Skeletal muscle satellite cell (primary cell): Measurements from ENCODE around the gene STAMBPL1.
"Not testable (repeated sequence)": the region's sequence is repeated elsewhere in the genome, so short reads cannot be mapped to it uniquely, and the experiment has no call there.

Experiments used
- H3K27me3 ChIP-seq: 2 replicates; pipeline ENCODE4 v1.7.0; 2013; ENCODE audit warnings: low read length; ENCODE audit not compliant: control insufficient read depth, insufficient read depth
- H3K36me3 ChIP-seq: 2 replicates; pipeline ENCODE4 v1.7.0; 2013; ENCODE audit warnings: mild to moderate bottlenecking, control low read depth, low read length; ENCODE audit not compliant: insufficient read depth
- H3K4me1 ChIP-seq: 2 replicates; pipeline ENCODE4 v1.7.0; 2013; ENCODE audit warnings: low read length; ENCODE audit not compliant: control insufficient read depth, insufficient read depth
- H3K4me2 ChIP-seq: 2 replicates; pipeline ENCODE4 v1.7.0; 2013; ENCODE audit warnings: mild to moderate bottlenecking, low read length
- H3K4me3 ChIP-seq: 2 replicates; pipeline ENCODE4 v1.7.0; 2013; ENCODE audit warnings: low read length
- H3K9ac ChIP-seq: 2 replicates; pipeline ENCODE4 v1.7.0; 2013; ENCODE audit warnings: mild to moderate bottlenecking, low read depth, low read length, moderate library complexity
- H3K9me3 ChIP-seq: replicated peaks from 2 replicates; pipeline ENCODE4 v1.7.0; 2013; ENCODE audit warnings: mild to moderate bottlenecking, control low read depth, low read length

Gene STAMBPL1

GRCh38 chr10:88926566-88927415 lies 46.7 kb downstream of the STAMBPL1 start:
- H3K4me3 ChIP-seq: peak overlapping the region; percentile 12
- no peaks in the 10 kb centered on the region for H3K9me3 ChIP-seq
- no peak overlapping the region for H3K9ac ChIP-seq
- H3K27me3 ChIP-seq: no peaks in the 10 kb centered on the region
- peaks cover 12% of the 10 kb centered on the region for H3K36me3 ChIP-seq
- peaks cover 15% of the 10 kb centered on the region for H3K4me1 ChIP-seq
- peak overlapping the region; percentile 36 for H3K4me2 ChIP-seq

GRCh38 chr10:88927416-88927690 lies 47.3 kb downstream of the STAMBPL1 start:
- H3K4me2 ChIP-seq: no peak overlapping the region
- H3K4me3 ChIP-seq: no peak overlapping the region
- H3K4me1 ChIP-seq: peaks cover 17% of the 10 kb centered on the region
- H3K9ac ChIP-seq: no peak overlapping the region
- peaks cover 12% of the 10 kb centered on the region for H3K36me3 ChIP-seq
- no peaks in the 10 kb centered on the region for H3K9me3 ChIP-seq
- H3K27me3 ChIP-seq: no peaks in the 10 kb centered on the region

- H3K4me3 ChIP-seq: no peak overlapping the region
- no peak overlapping the region for H3K9ac ChIP-seq
Measured at GRCh38 chr10:88928254-88928653, 48.2 kb downstream of the STAMBPL1 start.

GRCh38 chr10:88931548-88931947 lies 51.5 kb downstream of the STAMBPL1 start:
- H3K4me3 ChIP-seq: no peak overlapping the region
- peaks cover 4% of the 10 kb centered on the region for H3K36me3 ChIP-seq
- H3K9ac ChIP-seq: no peak overlapping the region
- H3K4me1 ChIP-seq: peaks cover 18% of the 10 kb centered on the region
- no peaks in the 10 kb centered on the region for H3K9me3 ChIP-seq
- no peaks in the 10 kb centered on the region for H3K27me3 ChIP-seq
- H3K4me2 ChIP-seq: no peak overlapping the region

More at GRCh38 chr10:88928254-88928653, 48.2 kb downstream of the STAMBPL1 start:
- Histone ChIP-seq H3K4me1 (peaks cover 19% of the 10 kb centered on the region), H3K9me3 (no peaks in the 10 kb centered on the region), H3K36me3 (peaks cover 12% of the 10 kb centered on the region), H3K27me3 (no peaks in the 10 kb centered on the region), H3K4me2 (no peak overlapping the region)

- H3K4me2 ChIP-seq, H3K9me3 ChIP-seq, H3K9ac ChIP-seq, H3K4me3 ChIP-seq, H3K36me3 ChIP-seq, H3K27me3 ChIP-seq: not testable (repeated sequence)
- peaks cover 14% of the 10 kb centered on the region for H3K4me1 ChIP-seq
Measured at GRCh38 chr10:88932029-88932428, 52.0 kb downstream of the STAMBPL1 start.

GRCh38 chr10:88932539-88933256 lies 52.7 kb downstream of the STAMBPL1 start:
- Histone ChIP-seq H3K4me3 (no peak overlapping the region), H3K4me1 (peaks cover 9% of the 10 kb centered on the region), H3K9me3 (no peaks in the 10 kb centered on the region), H3K36me3 (peaks cover 8% of the 10 kb centered on the region), H3K9ac (no peak overlapping the region), H3K4me2 (no peak overlapping the region), H3K27me3 (no peaks in the 10 kb centered on the region)

- H3K27me3 ChIP-seq: no peaks in the 10 kb centered on the region
- no peak overlapping the region for H3K9ac ChIP-seq
- H3K4me1 ChIP-seq: peaks cover 9% of the 10 kb centered on the region
- H3K4me3 ChIP-seq: no peak overlapping the region
- peaks cover 14% of the 10 kb centered on the region for H3K36me3 ChIP-seq
- H3K9me3 ChIP-seq: no peaks in the 10 kb centered on the region
- H3K4me2 ChIP-seq: no peak overlapping the region
Measured at GRCh38 chr10:88933564-88933963, 53.5 kb downstream of the STAMBPL1 start.

GRCh38 chr10:88934900-88935672 lies 55.0 kb downstream of the STAMBPL1 start:
- H3K4me3 ChIP-seq: peak overlapping the region; percentile 12
- H3K9ac ChIP-seq: no peak overlapping the region
- no peaks in the 10 kb centered on the region for H3K9me3 ChIP-seq
- H3K27me3 ChIP-seq: no peaks in the 10 kb centered on the region
- H3K4me2 ChIP-seq: peak overlapping the region; percentile 45
- peaks cover 18% of the 10 kb centered on the region for H3K36me3 ChIP-seq
- H3K4me1 ChIP-seq: peaks cover 9% of the 10 kb centered on the region

- Histone ChIP-seq H3K27me3 (no peaks in the 10 kb centered on the region), H3K4me3 (no peak overlapping the region), H3K36me3 (peaks cover 22% of the 10 kb centered on the region), H3K9me3 (no peaks in the 10 kb centered on the region), H3K4me1 (peaks cover 9% of the 10 kb centered on the region), H3K9ac (no peak overlapping the region), H3K4me2 (no peak overlapping the region)
Measured at GRCh38 chr10:88936656-88937055, 56.6 kb downstream of the STAMBPL1 start.

GRCh38 chr10:88938039-88938438 lies 58.0 kb downstream of the STAMBPL1 start:
- peaks cover 23% of the 10 kb centered on the region for H3K36me3 ChIP-seq

GRCh38 chr10:88938938-88939337 lies 58.9 kb downstream of the STAMBPL1 start:
- Histone ChIP-seq H3K4me1 (peaks cover 5% of the 10 kb centered on the region), H3K36me3 (peaks cover 31% of the 10 kb centered on the region), H3K27me3 (no peaks in the 10 kb centered on the region), H3K9ac (no peak overlapping the region), H3K9me3 (no peaks in the 10 kb centered on the region), H3K4me2 (no peak overlapping the region), H3K4me3 (no peak overlapping the region)

More at GRCh38 chr10:88938039-88938438, 58.0 kb downstream of the STAMBPL1 start:
- Histone ChIP-seq H3K4me3 (no peak overlapping the region), H3K9ac (no peak overlapping the region), H3K9me3 (no peaks in the 10 kb centered on the region), H3K4me2 (no peak overlapping the region), H3K27me3 (no peaks in the 10 kb centered on the region), H3K4me1 (peaks cover 5% of the 10 kb centered on the region)
